Left kidney (tissue), 8 donors: ENCODE results near the gene FBXO10. TPM values are rescaled to one million over a fixed set of nuclear protein-coding genes. Genes with fewer than 3 reads are reported as not detected.
"Not testable (repeated sequence)": the region's sequence is repeated elsewhere in the genome, so short reads cannot be mapped to it uniquely, and the experiment has no call there.

Experiments
- DNase-seq: peaks from one replicate; pipeline ENCODE4 v3.0.0-alpha.2; 2013
- long read RNA-seq, 8 donors: transcript quantifications; one replicate each; lab custom pipeline, GENCODE V29; 2026
- polyA plus RNA-seq: library from polyadenylated mRNA; unstranded; fragments of 120-200 nt; gene quantifications from one replicate; pipeline ENCODE4 v1.2.1, GENCODE V29; 2013; ENCODE audit not compliant: insufficient read length

FBXO10 gene
- 16.5 TPM for polyA plus RNA-seq
- long read RNA-seq, donor 1: 0 reads
- long read RNA-seq, donor 2, full-length matches to known transcripts: 3 of 3 reads
- long read RNA-seq, donor 2, partial matches to known transcripts: 0 of 3 reads
- long read RNA-seq, donor 2, other reads (novel, unspliced or antisense): 0 of 3 reads
- long read RNA-seq, donor 3, full-length matches to known transcripts: 1 of 1 reads
- long read RNA-seq, donor 3, partial matches to known transcripts: 0 of 1 reads
- long read RNA-seq, donor 3, other reads (novel, unspliced or antisense): 0 of 1 reads
- long read RNA-seq, donor 4: 0 reads
- long read RNA-seq, donor 5, full-length matches to known transcripts: 3 of 3 reads
- long read RNA-seq, donor 5, partial matches to known transcripts: 0 of 3 reads
- long read RNA-seq, donor 5, other reads (novel, unspliced or antisense): 0 of 3 reads
- long read RNA-seq, donor 6: 0 reads
- long read RNA-seq, donor 7, full-length matches to known transcripts: 1 of 1 reads
- long read RNA-seq, donor 7, partial matches to known transcripts: 0 of 1 reads
- long read RNA-seq, donor 7, other reads (novel, unspliced or antisense): 0 of 1 reads
- long read RNA-seq, donor 8: 0 reads

GRCh38 chr9:37575921-37576721 lies at the start of gene FBXO10:
TSS of gene FBXO10 (minus strand) at chr9:37576380. CDS start at chr9:37541768, 34,612 bp downstream.
- peak; percentile 75 for DNase-seq

GRCh38 chr9:37625758-37626147 lies 49.6 kb upstream of the FBXO10 start:
- no peak for DNase-seq

GRCh38 chr9:37625036-37625757 lies 49.0 kb upstream of the FBXO10 start:
- no peak for DNase-seq

GRCh38 chr9:37624073-37624472 lies 47.9 kb upstream of the FBXO10 start:
- DNase-seq: no peak

- DNase-seq: no peak
These were observed 47.1 kb upstream of the FBXO10 start for GRCh38 chr9:37623267-37623666.

- DNase-seq: no peak
These were observed 46.3 kb upstream of the FBXO10 start for GRCh38 chr9:37622462-37622861.

GRCh38 chr9:37621273-37622121 lies 45.3 kb upstream of the FBXO10 start:
- DNase-seq: no peak

GRCh38 chr9:37620396-37620795 lies 44.2 kb upstream of the FBXO10 start:
- no peak for DNase-seq

GRCh38 chr9:37619806-37620205 lies 43.6 kb upstream of the FBXO10 start:
- DNase-seq: no peak

- DNase-seq: no peak
These were observed 42.6 kb upstream of the FBXO10 start for GRCh38 chr9:37618817-37619216.

- DNase-seq: no peak
These were observed 41.7 kb upstream of the FBXO10 start for GRCh38 chr9:37617832-37618231.

GRCh38 chr9:37617161-37617560 lies 41.0 kb upstream of the FBXO10 start:
- DNase-seq: no peak

GRCh38 chr9:37611961-37612360 lies 35.8 kb upstream of the FBXO10 start:
- DNase-seq: no peak

GRCh38 chr9:37611014-37611413 lies 34.8 kb upstream of the FBXO10 start:
- no peak for DNase-seq

- DNase-seq: no peak
These were observed 33.7 kb upstream of the FBXO10 start for GRCh38 chr9:37609735-37610397.

GRCh38 chr9:37608250-37608649 lies 32.1 kb upstream of the FBXO10 start:
- DNase-seq: no peak

GRCh38 chr9:37604296-37604695 lies 28.1 kb upstream of the FBXO10 start:
- no peak for DNase-seq

GRCh38 chr9:37602817-37603216 lies 26.6 kb upstream of the FBXO10 start:
- DNase-seq: no peak

GRCh38 chr9:37602061-37602460 lies 25.9 kb upstream of the FBXO10 start:
- DNase-seq: not testable (repeated sequence)

GRCh38 chr9:37596504-37596903 lies 20.3 kb upstream of the FBXO10 start:
- DNase-seq: no peak
